Aorta (tissue), 5 donors: ENCODE measurements around the gene EXOC3L4. TPM values are rescaled to one million over a fixed set of nuclear protein-coding genes. Genes with fewer than 3 reads are reported as not detected.
"Not testable (repeated sequence)": the region's sequence is repeated elsewhere in the genome, so short reads cannot be mapped to it uniquely, and the experiment has no call there.

ENCODE experiments used
- ATAC-seq: fragments of 200-7000 bp; cut with Tn5 transposase; one replicate; pipeline ENCODE4 v1.9.1; 2022; ENCODE audit warnings: moderate library complexity; ENCODE audit not compliant: low FRiP score
- DNase-seq, 2 donors: peaks; one replicate each; pipeline ENCODE4 v3.0.0-alpha.2; 2020
- H3K27ac ChIP-seq, 2 donors: one replicate each; pipeline ENCODE4 v1.5.1; 2013; ENCODE audit warnings: low read length in 2 of 2, mild to moderate bottlenecking in 2 of 2, moderate library complexity in 2 of 2, control low read depth in 1 of 2, inconsistent platforms in 1 of 2, low read depth in 1 of 2
- H3K27me3 ChIP-seq, 2 donors: one replicate each; pipeline ENCODE4 v1.6.1; 2013; ENCODE audit warnings: control low read depth in 1 of 2, low read length in 1 of 2, mild to moderate bottlenecking in 1 of 2, moderate library complexity in 1 of 2; ENCODE audit not compliant: insufficient read depth in 2 of 2, control insufficient read depth in 1 of 2
- H3K36me3 ChIP-seq, 2 donors: one replicate each; pipeline ENCODE4 v1.6.1; 2013; ENCODE audit warnings: control low read depth in 1 of 2, low read length in 1 of 2, mild to moderate bottlenecking in 1 of 2; ENCODE audit not compliant: insufficient read depth in 2 of 2, control insufficient read depth in 1 of 2
- H3K4me1 ChIP-seq, 2 donors: one replicate each; pipeline ENCODE4 v1.6.1; 2013; ENCODE audit warnings: low read length in 2 of 2, control low read depth in 1 of 2, mild to moderate bottlenecking in 1 of 2, moderate library complexity in 1 of 2; ENCODE audit not compliant: insufficient read depth in 2 of 2, control insufficient read depth in 1 of 2
- H3K4me3 ChIP-seq, 2 donors: one replicate each; pipeline ENCODE4 v1.5.1; 2013; ENCODE audit warnings: low read length in 2 of 2, control low read depth in 1 of 2, mild to moderate bottlenecking in 1 of 2
- H3K9me3 ChIP-seq: one replicate; pipeline ENCODE4 v1.6.1; 2013; ENCODE audit warnings: mild to moderate bottlenecking, low read length; ENCODE audit not compliant: control insufficient read depth
- WGBS, 2 donors: extraction: QIAGEN DNeasy Blood & Tissue Kit; methylation state at CpG; one replicate each; pipeline ENCODE4 v1.1.7; 2013; 5-methylcytosine and 5-hydroxymethylcytosine counted together
- intact Hi-C, 2 donors: fragments of 100-400 bp; cut with DNase I; formaldehyde crosslinking; loops; one replicate each; pipeline versions ENCODE4 v1.14.2 to v1.15.0; 2022
- long read RNA-seq, 2 donors: library from polyadenylated mRNA; unstranded; transcript quantifications; one replicate each; pipeline ENCODE4 v2.0.0, GENCODE V29; 2020 to 2021
- polyA plus RNA-seq, 2 donors: library from polyadenylated mRNA; stranded (reverse); fragments of 200-250 nt; gene quantifications; one replicate each; pipeline ENCODE4 v1.2.3, GENCODE V29; 2013
- total RNA-seq, 2 donors: library from RNA; stranded (reverse); fragmentation: NEBNext Ultra II Directional; extraction: Animal tissue kit (Norgen Biotek cat#: 25700); gene quantifications; one replicate each; pipeline ENCODE4 v1.2.1, GENCODE V29; 2021
- donor health status: healthy with polysubstance abuse.
- donor health status: Bipolar disorder and iron deficiency.
- donor health status: DM: no; HTN: no; CAD: no.
- donor health status: DM: no; HTN: no; CAD: no.
- donor health status: DM: yes; HTN: yes; CAD: no.

Gene EXOC3L4
- total RNA-seq, result 1 to 10 TPM in 1 of 2 donors, under 1 TPM in 1; 0.68 to 4.8 TPM
- 1 to 10 TPM in 1 of 2 donors, not detected in 1; 7.4 TPM for polyA plus RNA-seq
- long read RNA-seq, donor 1, partial matches to known transcripts, result 1 of 1 reads
- long read RNA-seq, donor 1, other reads (novel, unspliced or antisense), result 0 of 1 reads
- long read RNA-seq, donor 2, partial matches to known transcripts, result 1 of 2 reads
- long read RNA-seq, donor 2, other reads (novel, unspliced or antisense), result 1 of 2 reads

- 88 to 93% methylated on average over 22 to 23 of the region's 23 CpGs for WGBS, 2 donors
- DNase-seq (no peak), ATAC-seq (no peak)
- Histone ChIP-seq H3K36me3 (no peaks in the 10 kb centered on the region), H3K27me3 (no peaks in the 10 kb centered on the region), H3K4me3 (no peak within 1 kb of the TSS), H3K27ac (no peak within 1 kb of the TSS), H3K9me3 (no peaks in the 10 kb centered on the region), H3K4me1 (no peaks in the 10 kb centered on the region)
- intact Hi-C loops, result no loop called here
Observed at GRCh38 chr14:103094406-103095209, at the start of gene EXOC3L4. Gene EXOC3L4, plus strand, starts transcription at chr14:103094725. Its CDS starts 5,495 bp downstream, at chr14:103100220.

GRCh38 chr14:103045371-103045869 is 49.1 kb upstream of the EXOC3L4 start:
- 24 to 32% methylated on average over 15 of the region's 15 CpGs for WGBS, 2 donors
- no peak for DNase-seq
- intact Hi-C loops, result no loop called here

DNA sequence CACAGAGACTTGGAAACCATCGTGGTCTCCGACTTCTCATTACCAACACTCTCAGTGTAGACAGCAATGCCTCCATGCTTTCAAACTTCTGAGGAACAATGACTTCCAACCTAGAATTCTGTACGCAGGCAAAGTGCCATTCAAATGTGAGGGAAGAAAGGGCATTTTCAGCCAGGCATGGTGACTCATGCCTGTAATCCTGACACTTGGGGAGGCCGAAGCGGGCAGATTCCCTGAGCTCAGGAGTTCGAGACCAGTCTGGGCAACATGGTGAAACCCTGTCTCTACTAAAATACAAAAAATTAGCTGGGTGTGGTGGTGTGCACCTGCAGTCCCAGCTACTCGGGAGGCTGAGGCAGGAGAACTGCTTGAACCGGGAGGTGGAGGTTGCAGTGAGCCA is 47.1 kb upstream of the EXOC3L4 start:
- H3K9me3 ChIP-seq, intact Hi-C loops, H3K4me1 ChIP-seq, DNase-seq, H3K27ac ChIP-seq, ATAC-seq, H3K27me3 ChIP-seq, H3K4me3 ChIP-seq, H3K36me3 ChIP-seq: not testable (repeated sequence)
- WGBS, 2 donors, result 92 to 94% methylated on average over 8 of the region's 8 CpGs

More at GRCh38 chr14:103045371-103045869, 49.1 kb upstream of the EXOC3L4 start:
- Histone ChIP-seq H3K9me3 (no peaks in the 10 kb centered on the region), H3K27me3 (no peaks in the 10 kb centered on the region), H3K4me1 (peaks cover 0 to 3% of the 10 kb centered on the region in 2 donors), H3K27ac (no peak overlapping the region), H3K4me3 (no peak overlapping the region), H3K36me3 (no peaks in the 10 kb centered on the region)
- ATAC-seq, result no peak

DNA sequence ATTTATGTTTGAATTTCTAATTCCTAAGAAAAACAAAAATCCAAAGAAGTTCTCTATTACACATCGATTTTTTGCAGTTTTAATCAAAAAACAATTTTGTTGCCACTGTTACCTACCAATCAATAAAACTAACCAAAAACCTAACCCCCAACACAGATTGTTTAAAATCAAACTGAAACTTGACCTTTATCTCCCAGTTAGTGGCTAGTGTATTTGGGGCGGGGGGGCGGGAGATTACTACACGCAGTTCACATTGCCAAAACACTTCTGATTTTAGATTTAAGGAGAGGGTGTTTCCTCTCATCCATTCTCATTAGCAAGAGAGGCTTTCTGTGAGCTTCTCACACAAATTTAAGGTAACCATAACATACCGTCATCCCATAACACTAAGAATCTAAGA is 43.6 kb upstream of the EXOC3L4 start:
- no peak for DNase-seq
- 80 to 85% methylated on average over 5 of the region's 5 CpGs for WGBS, 2 donors
- H3K9me3 ChIP-seq, result no peaks in the 10 kb centered on the region
- H3K36me3 ChIP-seq, result no peaks in the 10 kb centered on the region
- intact Hi-C loops, result no loop called here
- no peak overlapping the region for H3K4me3 ChIP-seq
- no peaks in the 10 kb centered on the region for H3K27me3 ChIP-seq
- H3K27ac ChIP-seq, result no peak overlapping the region
- no peak for ATAC-seq
- H3K4me1 ChIP-seq, result peaks cover 0 to 3% of the 10 kb centered on the region in 2 donors

DNA sequence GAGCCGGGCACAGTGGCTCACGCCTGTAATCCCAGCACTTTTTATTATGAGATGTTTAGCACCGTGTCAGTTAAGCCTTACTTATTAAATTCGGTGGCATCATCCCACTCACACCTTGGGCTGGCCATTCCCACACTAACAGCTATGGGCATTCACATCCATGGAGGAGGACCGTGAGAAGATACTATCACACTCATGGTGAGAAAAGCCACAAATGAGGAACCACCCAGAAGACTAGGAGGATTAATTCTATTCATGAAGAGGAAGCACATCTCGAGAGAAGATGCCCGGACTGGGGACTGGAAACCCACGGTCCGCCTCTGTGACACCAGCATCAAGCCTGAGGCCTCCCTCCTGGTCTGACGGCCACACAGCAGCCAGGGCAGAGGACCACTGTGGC is 42.1 kb upstream of the EXOC3L4 start:
- no peak for DNase-seq
- intact Hi-C loops, result no loop called here
- Histone ChIP-seq H3K27me3 (no peaks in the 10 kb centered on the region), H3K36me3 (no peaks in the 10 kb centered on the region), H3K4me3 (no peak overlapping the region), H3K4me1 (peaks cover 0 to 3% of the 10 kb centered on the region in 2 donors), H3K9me3 (no peaks in the 10 kb centered on the region), H3K27ac (no peak overlapping the region)
- no peak for ATAC-seq
- 83 to 84% methylated on average over 10 of the region's 10 CpGs for WGBS, 2 donors

DNA sequence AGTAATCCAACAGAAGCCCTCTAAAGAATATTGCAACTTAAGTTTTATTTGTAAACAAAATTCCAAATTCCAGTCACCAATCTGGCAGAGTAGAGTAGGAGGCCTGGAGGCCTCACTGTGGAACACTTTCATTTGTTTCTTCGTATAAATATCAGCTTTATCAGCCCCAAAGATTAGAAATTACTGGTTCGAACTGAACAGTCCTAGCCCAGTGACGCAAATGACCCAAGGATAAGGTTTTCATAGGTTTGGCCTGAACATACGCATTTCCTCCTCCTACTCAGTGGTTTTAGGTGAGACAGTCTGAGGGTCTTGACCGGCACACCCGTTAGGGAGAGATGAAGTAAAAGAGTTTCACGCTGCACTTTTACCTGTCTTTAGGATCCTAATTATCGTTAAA is 38.8 kb upstream of the EXOC3L4 start:
- Histone ChIP-seq H3K4me3 (peak overlapping the region in 1 of 2 donors; percentile 87), H3K4me1 (no peaks in the 10 kb centered on the region), H3K27me3 (no peaks in the 10 kb centered on the region), H3K36me3 (no peaks in the 10 kb centered on the region), H3K9me3 (no peaks in the 10 kb centered on the region), H3K27ac (no peak overlapping the region)
- DNase-seq (no peak), ATAC-seq (no peak)
- WGBS, 2 donors, result 34 to 41% methylated on average over 8 of the region's 8 CpGs
- intact Hi-C loops, result no loop called here

- no peaks in the 10 kb centered on the region for H3K4me1 ChIP-seq
- no peaks in the 10 kb centered on the region for H3K27me3 ChIP-seq
- intact Hi-C loops, result no loop called here
- H3K4me3 ChIP-seq, result peak overlapping the region; percentile 67 to 87
- DNase-seq (peak; percentile 81 to 89), ATAC-seq (peak; percentile 19)
- H3K36me3 ChIP-seq, result no peaks in the 10 kb centered on the region
- 0 to 1% methylated on average over 34 to 50 of the region's 50 CpGs for WGBS, 2 donors
- no peaks in the 10 kb centered on the region for H3K9me3 ChIP-seq
- peak overlapping the region in 1 of 2 donors; percentile 15 for H3K27ac ChIP-seq
Observed at GRCh38 chr14:103056322-103057027, 38.0 kb upstream of the EXOC3L4 start.

DNA sequence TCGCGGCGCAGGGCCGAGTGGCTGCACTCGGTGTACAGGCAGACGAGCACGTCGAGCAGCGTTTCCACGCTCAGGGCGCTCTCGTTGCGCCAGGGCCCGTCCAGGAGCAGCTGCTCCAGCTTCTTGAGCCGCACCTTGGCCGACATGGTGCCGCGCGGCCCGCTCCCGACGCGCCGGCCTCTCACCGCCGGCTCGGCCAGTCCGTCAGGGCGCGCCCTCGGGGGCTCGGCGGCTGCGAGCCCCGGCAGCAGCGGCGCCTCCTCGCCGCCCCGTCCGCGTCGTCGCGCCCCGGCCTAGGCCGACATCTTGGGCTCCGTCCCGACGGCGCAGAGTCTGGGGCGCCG is 37.5 kb upstream of the EXOC3L4 start:
- peak overlapping the region; percentile 67 to 87 for H3K4me3 ChIP-seq
- ATAC-seq (peak; percentile 1), DNase-seq (peak in 1 of 2 donors; percentile 84)
- 0% methylated on average over 27 to 53 of the region's 53 CpGs for WGBS, 2 donors
- no peaks in the 10 kb centered on the region for H3K27me3 ChIP-seq
- H3K27ac ChIP-seq, result peak overlapping the region; percentile 15 to 58
- H3K9me3 ChIP-seq, result no peaks in the 10 kb centered on the region
- intact Hi-C loops, result no loop called here
- no peaks in the 10 kb centered on the region for H3K36me3 ChIP-seq
- H3K4me1 ChIP-seq, result no peaks in the 10 kb centered on the region
